Measurements from ENCODE around the gene MRPL20.
A peak's percentile ranks its signal among the peaks of the same experiment; 100 is the strongest.
"Not testable (repeated sequence)": the region's sequence is repeated elsewhere in the genome, so short reads cannot be mapped to it uniquely, and the experiment has no call there.

The MRPL20 gene

DNA sequence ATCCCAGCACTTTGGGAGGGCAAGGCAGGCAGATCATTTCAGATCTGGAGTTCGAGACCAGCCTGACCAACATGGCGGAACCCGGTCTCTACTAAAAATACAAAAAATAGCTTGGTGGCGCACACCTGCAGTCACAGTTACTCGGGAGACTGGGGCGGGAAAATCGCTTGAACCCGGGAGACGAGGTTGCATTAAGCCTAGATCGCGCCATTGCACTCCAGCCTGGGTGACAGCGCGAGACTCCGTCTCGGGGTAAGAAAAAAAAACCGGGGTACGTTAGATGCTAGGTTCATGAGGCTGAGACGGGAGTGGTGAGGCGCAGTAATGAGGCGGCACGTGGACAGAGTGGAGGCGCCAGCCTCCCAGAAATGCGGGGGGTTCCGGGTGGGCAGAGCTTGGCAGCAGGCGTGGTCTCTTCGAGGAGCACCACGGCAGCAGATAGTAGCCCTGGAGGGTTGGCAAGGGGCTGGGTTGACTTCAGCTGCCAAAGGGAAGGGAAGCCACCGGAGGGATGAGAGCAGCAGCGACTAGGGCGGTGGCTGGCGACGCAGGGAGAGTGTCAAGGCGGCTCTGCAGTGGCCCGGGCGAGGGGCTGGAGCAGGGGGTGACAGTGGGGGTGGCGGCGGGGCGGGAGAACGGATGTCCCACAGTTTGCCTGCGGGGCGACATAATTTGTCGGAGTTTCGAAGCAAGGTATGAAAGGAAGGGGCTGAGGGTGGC, 832 bp downstream of the MRPL20 start:
- no peak for DNase-seq (ENCODE audit: low read depth)

DNA sequence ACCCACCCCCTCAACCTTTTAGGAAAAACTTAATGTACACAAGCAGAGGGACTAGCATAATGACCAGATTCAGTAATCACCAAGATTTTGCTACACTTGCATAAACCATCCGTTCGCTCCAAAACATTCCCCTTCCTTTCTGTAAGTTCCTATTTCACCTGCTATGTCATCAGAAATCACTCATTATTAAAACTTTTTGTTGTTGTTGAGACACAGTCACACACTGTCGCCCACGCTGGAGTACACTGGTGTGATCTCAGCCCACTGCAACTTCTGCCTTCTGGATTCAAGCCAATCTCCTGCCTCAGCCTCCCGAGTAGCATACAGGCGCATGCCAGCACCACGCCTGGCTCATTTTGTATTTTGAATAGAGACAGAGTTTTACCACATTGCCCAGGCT, 3.4 kb downstream of the MRPL20 start:
- DNase-seq (ENCODE audit: low read depth): no peak

DNA sequence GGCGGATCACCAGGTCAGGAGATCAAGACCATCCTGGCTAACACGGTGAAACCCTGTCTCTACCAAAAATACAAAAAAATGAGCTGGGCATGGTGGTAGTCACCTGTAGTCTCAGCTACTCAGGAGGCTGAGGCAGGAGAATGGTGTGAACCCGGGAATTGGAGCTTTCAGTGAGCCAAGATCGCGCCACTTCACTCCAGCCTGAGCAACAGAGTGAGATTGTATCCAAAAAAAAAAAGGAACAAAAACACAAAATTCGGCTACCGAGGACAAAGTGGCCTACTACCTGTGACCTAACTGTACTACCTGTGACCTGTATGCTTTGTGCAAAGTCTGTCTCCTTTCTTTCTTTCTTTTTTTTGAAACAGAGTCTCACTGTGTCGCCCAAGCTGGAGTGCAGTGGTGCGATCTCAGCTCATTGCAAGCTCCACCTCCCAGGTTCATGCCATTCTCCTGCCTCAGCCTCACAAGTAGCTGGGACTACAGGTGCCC, 4.1 kb downstream of the MRPL20 start:
- not testable (repeated sequence) for DNase-seq (ENCODE audit: low read depth)

DNA sequence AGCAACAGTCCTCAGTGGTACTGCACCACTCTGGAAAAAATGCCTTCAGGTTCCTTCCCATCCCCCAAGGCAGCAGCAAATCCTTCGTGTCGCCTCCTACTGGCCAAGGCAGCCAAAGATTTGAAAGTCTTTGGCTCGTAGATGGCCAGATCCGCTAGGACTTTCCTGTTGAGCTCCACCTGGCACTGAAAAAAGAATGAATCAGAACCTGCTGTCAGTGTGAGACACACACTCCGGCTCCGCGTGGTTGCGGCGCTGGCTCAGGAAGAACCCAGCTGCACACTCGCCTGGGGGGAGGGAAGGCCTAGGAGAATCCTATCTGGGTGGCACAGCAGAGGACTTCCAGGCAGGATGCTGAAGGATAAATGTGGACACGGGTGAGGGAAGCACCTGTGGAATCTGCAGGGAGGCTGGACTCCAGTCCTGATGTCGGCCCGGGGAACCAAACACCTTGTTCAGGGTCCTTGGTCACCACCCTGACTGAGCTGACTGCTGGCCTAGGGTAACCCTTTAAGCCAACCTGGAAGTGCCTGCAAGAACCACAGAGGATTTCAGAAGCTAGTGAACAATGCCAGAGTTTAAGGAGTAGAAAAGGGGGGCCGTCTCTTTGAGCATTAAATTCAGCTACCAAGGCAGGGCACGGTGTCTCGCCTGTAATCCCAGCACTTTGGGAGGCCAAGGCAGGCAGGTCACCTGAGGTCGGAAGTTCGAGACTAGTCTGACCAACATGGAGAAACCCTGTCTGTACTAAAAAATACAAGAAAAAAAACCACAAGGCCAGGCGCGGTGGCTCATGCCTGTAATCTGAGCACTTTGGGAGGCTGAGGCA, 4.8 kb downstream of the MRPL20 start:
- peak; percentile 52 for DNase-seq (ENCODE audit: low read depth)

DNA sequence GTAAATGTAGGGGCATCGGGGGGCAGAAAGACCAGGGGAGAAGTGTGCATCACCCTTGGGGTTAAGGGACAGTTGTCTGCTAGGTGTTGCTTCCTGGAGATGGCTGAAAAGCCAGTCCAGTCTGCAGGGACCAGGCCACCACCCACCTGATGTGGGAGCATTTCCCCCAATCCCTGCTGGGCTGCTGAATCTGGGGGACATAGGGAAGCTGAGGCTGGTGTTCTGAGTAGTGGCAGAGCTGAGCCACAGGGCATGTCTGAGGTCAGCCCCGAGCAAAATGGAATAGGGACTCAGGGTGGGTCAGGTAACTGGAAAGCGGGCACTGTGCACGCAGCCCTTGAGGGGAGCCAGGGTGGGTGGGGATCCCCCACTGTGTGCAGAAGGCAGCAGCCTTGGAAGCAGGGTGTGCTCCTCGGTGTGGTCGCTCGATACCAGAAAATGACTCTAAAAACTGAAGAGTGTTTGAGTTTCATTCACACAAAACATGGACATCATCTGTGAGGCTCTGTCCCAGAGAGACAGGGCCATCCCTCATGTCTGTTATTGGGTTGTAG, 5.6 kb downstream of the MRPL20 start:
- DNase-seq (ENCODE audit: low read depth): no peak

DNA sequence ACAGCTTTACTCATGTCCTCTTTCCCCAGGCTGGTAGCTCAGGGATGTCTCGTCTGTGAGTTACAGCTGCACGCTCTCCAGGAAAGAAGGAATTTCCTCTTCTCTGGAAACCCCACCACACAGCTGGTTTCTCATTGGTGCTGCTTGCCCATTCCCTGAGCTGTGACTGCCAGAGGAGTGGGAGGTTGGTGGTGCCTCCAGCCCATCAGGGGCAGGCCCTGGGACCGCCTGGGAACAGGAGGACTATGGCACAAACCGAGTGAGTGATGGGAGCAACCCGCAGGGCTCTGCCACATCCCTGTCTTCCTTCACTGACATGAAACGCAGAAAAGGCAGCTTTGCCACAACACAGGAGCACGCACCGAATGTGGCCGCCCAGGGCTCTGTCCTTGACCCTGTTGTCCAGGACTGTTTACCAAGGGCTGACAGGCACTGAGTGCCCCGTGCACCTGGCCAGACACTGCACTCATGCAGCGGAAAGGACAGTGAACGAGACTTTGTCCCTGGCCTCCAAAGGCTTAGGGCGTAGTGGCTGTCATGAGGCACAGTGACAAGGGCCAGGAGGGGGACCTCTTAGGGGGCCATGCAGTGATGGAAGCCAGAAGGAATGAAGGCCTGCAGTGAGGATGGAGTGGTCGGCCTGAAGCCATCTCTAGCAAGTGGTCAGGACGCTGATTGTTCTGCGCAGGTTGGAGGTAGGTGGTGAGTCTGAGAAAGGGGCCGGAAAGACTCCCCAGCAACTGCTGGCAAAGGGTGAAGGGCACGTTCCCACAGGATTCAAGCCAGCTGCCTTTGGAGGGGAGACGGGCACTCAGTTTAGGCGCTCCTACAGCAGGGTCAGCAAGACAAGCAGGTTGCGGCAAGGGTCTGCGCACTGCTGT, 6.3 kb downstream of the MRPL20 start:
- DNase-seq (ENCODE audit: low read depth): no peak

DNA sequence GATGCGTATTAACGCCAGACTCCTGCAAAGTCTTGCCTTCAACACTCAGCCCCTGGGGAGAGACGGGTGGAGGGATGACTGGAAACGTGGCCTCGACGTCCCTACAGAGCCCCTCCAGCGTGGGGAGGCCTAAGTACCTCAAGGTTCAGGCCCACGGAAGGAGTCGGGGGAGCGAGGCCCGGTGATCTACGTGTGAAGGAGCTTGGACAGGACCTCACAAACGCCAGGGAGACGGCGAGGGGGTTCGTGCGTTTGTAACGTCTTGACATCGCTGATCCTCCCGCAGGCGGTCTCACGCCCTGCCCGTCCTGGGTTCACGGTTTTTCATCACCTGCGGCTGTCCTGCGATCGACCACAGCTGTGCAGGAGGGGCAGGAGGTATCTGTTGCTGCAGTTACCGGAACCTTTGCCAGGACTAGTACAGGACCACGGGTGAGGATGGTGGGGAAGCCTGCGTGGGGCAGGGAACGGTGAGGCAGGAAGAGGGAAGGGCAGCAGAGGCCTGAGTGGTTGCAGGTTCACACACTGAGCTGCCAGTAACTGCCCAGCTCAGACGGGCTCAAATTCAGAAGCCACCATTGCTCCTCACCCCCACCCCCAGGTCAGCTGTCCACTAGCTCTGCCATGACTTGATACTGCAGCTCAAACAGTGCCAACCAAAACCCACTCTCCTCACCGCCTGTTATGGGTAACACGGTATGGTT, 7.1 kb downstream of the MRPL20 start:
- no peak for DNase-seq (ENCODE audit: low read depth)

DNA sequence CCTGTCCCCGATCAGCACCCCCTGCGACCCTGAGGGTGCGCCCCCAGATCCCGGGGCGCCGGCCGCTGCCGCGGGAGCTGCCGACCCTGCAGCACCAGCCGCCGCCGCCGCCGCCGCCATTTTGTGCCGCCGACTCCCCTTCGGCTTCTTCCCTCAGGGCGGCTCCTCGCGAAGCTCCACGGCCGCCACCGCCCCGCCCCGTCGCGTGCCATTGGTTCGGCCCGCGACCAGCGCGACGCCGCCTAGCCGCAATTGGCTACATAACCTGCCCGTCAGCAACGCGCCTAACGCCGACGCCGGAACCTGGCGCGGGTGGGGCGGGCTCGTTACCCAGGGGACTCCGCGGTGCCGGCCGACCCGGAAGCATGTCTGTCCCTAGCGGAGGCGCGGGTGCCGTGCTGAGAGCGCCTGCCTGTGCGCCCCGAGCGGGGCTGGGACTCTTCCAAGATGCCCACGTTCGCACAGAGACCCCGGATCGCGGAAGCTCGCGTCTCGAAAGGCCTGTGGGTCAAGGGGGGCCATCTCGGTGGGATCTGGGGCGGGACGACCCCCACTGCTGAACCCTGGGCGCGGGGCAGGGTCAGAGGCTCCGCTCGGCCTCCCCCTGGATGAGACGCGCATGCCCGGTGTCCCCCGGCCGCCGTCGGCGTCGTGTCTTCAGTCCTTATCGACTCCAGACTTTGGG, 7.8 kb downstream of the MRPL20 start, which contains the start of gene CCNL2:
TSS of gene CCNL2 (minus strand) at position 149 of the 685 bp plus-strand sequence. CDS start at position 120, 29 bp downstream.
- DNase-seq (ENCODE audit: low read depth): peak; percentile 99

DNA sequence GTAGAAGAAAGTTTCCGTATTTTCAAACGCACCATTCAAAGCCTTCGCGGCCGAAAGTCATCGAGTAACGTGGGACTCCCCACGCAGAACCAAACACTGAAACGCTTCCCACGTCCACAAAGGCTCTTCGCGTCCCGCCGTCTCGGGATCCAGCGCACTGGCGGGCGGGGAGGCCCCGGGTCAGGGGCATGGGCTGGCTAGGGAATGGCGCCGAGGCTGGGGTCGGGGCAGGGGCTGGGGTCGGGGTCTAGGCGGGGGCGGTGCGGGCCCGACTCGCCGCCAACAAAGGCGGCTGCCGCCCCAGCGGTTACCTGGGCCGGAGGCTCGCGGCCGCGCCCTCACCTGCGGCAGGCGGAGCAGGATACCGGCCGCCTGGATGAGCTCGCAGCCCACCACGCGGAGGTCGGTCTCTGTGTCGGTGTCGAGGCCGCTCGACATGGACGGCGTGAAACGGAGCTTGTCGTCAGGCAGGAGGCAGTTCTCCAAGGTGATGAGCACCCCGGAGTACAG, 8.4 kb downstream of the MRPL20 start:
- no peak for DNase-seq (ENCODE audit: low read depth)

DNA sequence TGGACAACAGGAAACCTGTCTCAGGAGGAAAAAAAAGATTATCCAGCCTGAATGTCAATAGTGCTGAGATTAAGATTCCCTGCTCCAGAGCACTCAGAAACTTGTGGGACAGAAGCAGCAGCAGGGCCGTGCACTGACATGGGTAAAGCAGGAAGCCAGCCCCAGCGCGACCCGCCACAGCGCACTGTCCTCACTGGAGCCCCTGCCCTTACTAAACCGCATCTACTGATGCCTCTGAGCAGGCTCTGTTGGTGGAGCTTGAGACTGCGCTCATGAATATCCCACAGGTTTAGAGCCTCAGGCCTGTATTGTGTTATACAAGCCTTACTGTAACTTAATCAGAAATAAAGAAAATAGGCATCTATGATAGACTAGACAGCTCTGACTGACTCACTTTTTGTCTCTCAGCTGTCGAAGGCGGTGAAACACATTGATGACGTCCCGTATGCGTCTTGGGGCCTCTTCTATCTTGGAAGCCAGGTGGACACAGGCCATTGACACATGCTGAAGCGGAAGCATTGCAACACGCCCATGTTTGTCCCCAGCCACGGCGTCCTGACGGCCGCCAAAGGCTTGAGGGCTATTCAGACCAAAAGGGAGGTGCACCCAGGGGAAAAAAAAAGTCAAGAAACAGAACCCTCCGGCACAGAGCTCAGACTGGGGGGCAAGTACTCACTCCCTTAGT, 9.1 kb downstream of the MRPL20 start:
- peak; percentile 32 for DNase-seq (ENCODE audit: low read depth)

DNA sequence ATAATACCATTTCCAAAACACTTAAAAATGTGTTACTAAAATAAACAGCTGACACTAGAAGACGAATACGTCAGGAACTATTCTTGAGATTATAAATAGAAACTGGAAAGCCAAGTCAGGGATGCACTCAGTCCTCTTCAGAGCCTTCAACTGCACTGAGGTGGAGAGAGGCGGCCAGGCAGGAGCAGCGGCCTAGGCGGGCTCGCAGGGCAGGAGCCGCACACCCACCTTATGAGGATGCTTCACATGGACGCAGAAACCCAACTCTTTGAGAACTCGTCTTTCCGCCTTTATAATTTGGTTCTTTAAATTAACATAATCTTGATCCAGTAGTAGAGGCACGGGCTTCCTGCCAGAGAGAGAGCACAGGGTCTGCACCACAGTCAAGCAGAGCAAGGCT, 11.9 kb downstream of the MRPL20 start:
- DNase-seq (ENCODE audit: low read depth): no peak

DNA sequence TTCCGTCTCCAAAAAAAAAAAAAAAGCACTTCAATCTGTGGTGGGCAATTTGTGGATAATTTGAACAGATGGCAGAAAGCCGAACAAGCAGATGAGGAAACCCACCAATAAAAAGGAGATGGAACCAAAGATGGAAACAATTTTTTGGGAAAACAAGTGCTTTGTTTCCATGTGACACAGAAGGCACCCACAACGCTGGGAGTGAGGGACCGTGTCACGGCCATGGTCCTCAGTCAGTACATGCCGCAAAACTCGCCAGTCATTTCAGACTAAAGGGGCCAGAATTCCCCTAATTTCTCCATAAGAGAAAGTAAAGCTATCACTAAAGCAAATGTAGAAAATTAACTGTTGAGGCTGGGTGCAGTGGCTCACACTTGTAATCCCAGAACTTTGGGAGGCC, 13.0 kb downstream of the MRPL20 start:
- DNase-seq (ENCODE audit: low read depth): no peak

DNA sequence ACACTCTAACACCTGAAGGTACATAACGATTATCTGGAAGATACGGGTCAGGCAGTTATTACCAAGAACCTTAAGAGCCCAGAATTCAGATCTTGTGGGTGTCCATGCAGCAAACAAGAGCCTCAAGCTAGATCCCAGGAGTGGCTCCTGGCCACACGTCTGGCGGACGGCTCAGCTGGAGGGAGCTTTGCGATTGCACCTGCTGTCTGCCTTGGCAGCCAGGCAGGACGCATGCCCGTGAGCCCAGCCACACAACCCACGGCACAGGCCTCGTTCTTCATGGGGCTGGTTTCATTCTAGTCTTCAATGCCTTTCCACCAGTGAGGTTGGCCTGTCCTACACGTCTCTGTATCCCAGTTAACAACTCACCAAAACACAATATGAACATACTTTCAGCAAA, 13.7 kb downstream of the MRPL20 start:
- no peak for DNase-seq (ENCODE audit: low read depth)

DNA sequence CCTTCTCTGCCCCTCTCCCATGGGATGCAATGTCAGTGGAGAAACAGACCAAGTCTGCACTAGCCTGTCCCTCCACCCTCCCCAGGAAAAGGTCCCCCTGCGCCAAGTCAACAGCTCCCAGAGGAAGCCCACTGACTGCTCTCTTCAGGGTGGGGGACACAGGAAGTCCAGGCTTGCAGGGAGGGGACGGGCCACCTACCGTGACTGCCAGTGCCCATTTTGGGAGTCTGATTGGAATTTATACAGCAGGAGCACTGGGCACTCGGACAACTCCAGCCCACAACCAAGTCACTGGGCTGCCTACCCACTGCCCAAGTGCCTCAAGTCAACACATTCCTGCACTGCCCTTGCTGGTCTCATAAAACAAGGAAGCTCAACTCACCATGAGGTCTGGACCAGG, 14.1 kb downstream of the MRPL20 start:
- no peak for DNase-seq (ENCODE audit: low read depth)

DNA sequence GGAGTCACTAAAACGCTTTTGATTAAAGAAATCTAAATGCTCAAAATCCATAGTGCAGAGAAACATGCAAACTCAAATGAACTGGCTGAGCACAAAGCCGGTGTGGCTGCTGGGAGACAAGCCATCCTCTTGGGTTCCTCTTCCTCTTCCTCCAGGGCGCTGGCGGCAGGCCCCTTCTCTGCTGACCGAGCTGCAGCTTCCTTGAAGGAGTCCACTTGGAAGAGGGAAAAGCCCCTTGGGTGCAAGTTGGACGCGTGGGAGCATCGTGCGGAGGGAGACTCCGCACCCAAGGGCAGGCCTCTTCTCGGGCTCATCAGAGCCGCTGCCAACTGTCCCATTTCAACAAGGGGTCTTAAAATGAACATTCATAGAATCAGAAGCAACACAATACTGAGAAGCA, 15.9 kb downstream of the MRPL20 start:
- DNase-seq (ENCODE audit: low read depth): no peak

DNA sequence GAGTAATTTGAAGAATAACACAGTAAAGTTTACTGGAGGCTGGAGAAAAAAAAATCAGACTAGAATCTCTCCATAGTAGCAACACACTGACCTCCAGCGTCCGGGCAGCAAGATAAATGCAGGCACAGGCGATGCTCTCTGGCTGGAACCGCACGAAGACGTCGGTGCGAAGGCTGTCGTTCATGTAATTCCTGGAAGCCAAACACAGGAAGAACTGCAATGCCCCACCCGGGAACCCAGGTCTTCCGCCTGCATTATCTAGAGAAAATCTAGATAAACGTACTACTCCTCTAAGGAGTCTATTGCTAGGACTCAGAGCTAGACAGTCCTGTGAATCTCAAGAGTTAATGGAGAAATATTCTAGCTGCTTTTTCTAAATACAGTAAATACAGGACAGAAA, 16.4 kb downstream of the MRPL20 start:
- DNase-seq (ENCODE audit: low read depth): no peak

DNA sequence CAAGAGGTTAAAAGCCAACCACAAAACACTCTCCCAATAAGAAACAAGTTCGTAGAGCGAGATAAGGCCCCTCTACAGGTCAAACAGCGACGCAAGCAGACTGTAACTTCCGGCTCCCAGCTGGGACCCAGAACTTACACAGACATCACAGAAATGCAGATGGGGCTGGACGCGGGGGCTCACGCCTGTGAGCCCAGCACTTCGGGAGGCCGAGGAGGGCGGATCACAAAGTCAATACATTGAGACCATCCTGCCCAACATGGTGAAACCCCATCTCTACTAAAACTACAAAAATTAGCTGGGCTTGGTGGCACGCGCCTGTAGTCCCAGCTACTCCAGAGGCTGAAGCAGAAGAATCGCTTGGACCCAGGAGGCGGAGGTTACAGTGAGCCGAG, 19.0 kb downstream of the MRPL20 start:
- DNase-seq (ENCODE audit: low read depth): no peak

DNA sequence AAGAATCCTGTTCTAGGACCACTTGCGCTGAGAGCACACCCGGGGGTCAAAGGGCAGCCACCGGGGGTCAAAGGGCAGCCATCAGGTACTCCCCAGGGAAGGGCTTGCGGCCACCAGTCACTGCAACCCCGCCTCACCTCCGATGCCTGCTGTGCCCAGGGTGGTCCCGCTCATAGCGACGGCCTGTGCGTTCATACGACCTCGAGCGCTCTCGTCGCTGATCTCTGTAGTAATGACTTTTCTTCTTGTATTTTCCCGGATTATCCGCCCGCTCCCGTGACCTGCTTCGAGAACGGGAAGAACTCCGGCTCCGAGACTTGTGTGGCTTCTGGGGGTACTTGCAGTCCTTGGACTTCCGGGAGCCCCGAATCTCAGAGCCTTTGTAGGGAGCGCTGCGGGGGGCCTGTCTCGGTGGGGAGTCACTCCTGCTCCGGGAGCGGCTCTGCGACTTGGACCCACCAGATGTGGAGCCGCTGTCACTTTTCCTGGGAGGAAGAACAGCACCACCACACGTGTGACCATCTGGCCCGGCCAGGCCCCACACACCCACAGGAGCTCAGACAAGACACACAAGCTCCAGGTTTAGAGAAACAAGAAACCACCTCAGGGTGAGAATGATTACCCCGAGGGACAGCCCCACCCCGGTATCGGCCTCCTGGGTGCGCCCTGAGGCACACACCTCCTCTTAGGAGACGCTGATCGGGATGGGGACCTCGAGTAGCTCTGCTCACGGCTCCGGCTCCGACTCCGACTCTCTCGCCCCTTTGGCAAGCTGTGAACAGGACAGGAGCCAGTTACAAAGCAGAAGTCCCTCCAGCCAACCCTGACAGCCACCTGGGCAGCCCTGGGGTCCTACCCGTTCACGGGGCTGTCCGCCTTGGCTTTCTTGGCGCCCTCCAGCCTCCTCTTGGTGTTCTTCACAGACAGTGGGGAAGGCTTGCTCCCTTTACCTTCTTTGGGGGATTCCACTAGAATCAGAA, 19.7 kb downstream of the MRPL20 start:
- no peak for DNase-seq (ENCODE audit: low read depth)

DNA sequence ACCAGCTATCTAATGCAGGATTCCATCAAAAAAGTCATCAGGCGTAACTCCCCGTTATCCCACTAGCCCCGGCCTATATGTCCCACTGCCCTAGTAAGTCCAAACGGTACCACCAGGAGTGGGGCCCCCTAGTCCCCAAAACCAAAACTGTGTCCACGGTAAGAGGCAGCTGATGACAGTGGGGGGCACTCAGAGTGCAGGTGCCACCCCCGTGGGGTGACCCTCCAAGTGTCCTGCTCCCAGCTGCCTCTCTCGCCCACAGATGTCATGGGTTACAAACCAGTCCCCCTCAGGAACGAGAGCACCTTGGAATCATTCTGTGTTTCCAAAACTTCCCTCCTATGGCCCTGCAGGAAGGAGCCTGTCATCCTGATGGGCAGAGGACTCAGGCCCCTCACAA, 21.2 kb downstream of the MRPL20 start:
- no peak for DNase-seq (ENCODE audit: low read depth)

Data from fibroblast of gingiva (primary cell).